Lower leg skin (tissue), 3 donors: Measurements from ENCODE around the gene SF1.

ENCODE experiments used
- POLR2A ChIP-seq, 2 donors: fragments of 450-650 bp; IDR thresholded peaks; one replicate each; pipeline ENCODE4 v1.6.1; 2016 to 2017; ENCODE audit warnings: antibody characterized with exemption in 2 of 2, mild to moderate bottlenecking in 1 of 2, moderate library complexity in 1 of 2
- TF ChIP-seq, protein P1 (sequence below), 3 donors: fragments of 450-650 bp; IDR thresholded peaks; one replicate each; pipeline ENCODE4 v1.5.1; 2016; ENCODE audit warnings: antibody characterized with exemption in 3 of 3, mild to moderate bottlenecking in 3 of 3, moderate library complexity in 2 of 3

DNA sequence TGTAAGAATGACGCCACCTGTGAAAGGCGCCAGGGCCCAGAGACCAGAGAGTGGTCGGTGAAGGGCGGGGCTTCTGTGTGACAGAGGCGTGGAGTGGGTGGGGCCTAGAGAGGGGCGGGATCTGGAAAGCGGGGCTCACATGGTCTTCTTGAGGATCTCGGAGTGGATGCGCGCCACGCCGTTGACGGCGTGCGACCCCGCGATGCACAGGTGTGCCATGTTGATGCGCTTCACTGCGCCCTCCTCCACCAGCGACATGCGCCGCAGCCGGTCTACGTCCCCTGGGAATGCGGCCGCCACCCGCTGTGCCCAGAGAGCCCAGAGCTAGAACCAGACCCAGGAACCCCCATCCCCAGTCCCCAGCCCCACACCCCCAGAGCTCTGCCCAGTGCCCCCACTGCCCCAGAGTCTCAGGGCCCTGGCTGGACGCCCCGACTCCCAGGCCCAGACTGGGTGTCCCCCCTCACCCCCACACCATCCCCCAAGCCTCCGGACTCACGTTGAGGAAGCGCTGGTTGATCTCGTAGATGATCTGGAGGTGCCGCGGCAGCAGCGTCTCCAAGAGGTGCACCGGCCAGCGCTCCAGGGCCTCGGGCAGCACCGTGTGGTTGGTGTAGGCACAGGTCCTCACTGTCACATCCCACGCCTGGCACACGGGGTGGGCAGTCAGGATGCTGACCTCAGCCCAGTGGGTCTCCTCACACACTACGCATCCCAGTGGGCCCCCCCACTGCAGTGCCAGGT, 24.8 kb downstream of the SF1 start:
- no peak for TF ChIP-seq POLR2A (IDR thresholded peaks at IDR 0.05)
- TF ChIP-seq, protein P1, sequence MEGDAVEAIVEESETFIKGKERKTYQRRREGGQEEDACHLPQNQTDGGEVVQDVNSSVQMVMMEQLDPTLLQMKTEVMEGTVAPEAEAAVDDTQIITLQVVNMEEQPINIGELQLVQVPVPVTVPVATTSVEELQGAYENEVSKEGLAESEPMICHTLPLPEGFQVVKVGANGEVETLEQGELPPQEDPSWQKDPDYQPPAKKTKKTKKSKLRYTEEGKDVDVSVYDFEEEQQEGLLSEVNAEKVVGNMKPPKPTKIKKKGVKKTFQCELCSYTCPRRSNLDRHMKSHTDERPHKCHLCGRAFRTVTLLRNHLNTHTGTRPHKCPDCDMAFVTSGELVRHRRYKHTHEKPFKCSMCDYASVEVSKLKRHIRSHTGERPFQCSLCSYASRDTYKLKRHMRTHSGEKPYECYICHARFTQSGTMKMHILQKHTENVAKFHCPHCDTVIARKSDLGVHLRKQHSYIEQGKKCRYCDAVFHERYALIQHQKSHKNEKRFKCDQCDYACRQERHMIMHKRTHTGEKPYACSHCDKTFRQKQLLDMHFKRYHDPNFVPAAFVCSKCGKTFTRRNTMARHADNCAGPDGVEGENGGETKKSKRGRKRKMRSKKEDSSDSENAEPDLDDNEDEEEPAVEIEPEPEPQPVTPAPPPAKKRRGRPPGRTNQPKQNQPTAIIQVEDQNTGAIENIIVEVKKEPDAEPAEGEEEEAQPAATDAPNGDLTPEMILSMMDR (IDR thresholded peaks at IDR 0.05): no peak
